Sciatic nerve (tissue), 2 donors: Measurements from ENCODE around the gene ITGB8. TPM values are rescaled to one million over a fixed set of nuclear protein-coding genes. Genes with fewer than 3 reads are reported as not detected.

ENCODE experiments used
- ATAC-seq: fragments of 200-7000 bp; cut with Tn5 transposase; one replicate; pipeline ENCODE4 v1.9.1; 2020; ENCODE audit warnings: mild to moderate bottlenecking, moderate library complexity
- DNase-seq: peaks from one replicate; pipeline ENCODE4 v3.0.0-alpha.2; 2020; ENCODE audit warnings: low spot score
- intact Hi-C: fragments of 100-400 bp; cut with DNase I; formaldehyde crosslinking; loops from one replicate; pipeline ENCODE4 v1.14.2; 2022
- total RNA-seq: library from RNA; stranded (reverse); fragmentation: NEBNext Ultra II Directional; extraction: Animal tissue kit (Norgen Biotek cat#: 25700); gene quantifications from one replicate; pipeline ENCODE4 v1.2.1, GENCODE V29; 2021
- donor health status: DM: no; HTN: no; CAD: no.
- donor health status: DM: no; HTN: no; CAD: no.

Gene ITGB8
- total RNA-seq, 1 donor from 2014 or later = 207 TPM

- intact Hi-C loops = no loop called here
- no peak for DNase-seq
- ATAC-seq = no peak
Measured at GRCh38 chr7:20402747-20403230, 72.1 kb downstream of the ITGB8 start.

- intact Hi-C loops = no loop called here
- peak; percentile 72 for DNase-seq
- ATAC-seq = peak; percentile 84
Measured at GRCh38 chr7:20403331-20403730, 72.6 kb downstream of the ITGB8 start.

GRCh38 chr7:20404320-20404719 lies 73.6 kb downstream of the ITGB8 start:
- ATAC-seq (no peak), DNase-seq (no peak)
- intact Hi-C loops = no loop called here

- intact Hi-C loops = no loop called here
- ATAC-seq (peak; percentile 80), DNase-seq (peak; percentile 75)
Measured at GRCh38 chr7:20407585-20408466, 77.1 kb downstream of the ITGB8 start.

GRCh38 chr7:20408467-20408826 lies 77.7 kb downstream of the ITGB8 start:
- ATAC-seq (peak; percentile 83), DNase-seq (no peak)
- intact Hi-C loops = no loop called here

GRCh38 chr7:20409961-20410360 lies 79.3 kb downstream of the ITGB8 start:
- intact Hi-C loops = no loop called here
- no peak for ATAC-seq
- DNase-seq = no peak

- intact Hi-C loops = no loop called here
- no peak for DNase-seq
- ATAC-seq = no peak
Measured at GRCh38 chr7:20411372-20411771, 80.7 kb downstream of the ITGB8 start.

- DNase-seq (no peak), ATAC-seq (no peak)
- intact Hi-C loops = no loop called here
Measured at GRCh38 chr7:20412032-20412431, 81.3 kb downstream of the ITGB8 start.

GRCh38 chr7:20417260-20417659 lies 86.6 kb downstream of the ITGB8 start:
- DNase-seq (no peak), ATAC-seq (peak; percentile 68)
- intact Hi-C loops = no loop called here

- DNase-seq (no peak), ATAC-seq (no peak)
- intact Hi-C loops = no loop called here
Measured at GRCh38 chr7:20417675-20418382, 87.1 kb downstream of the ITGB8 start.

GRCh38 chr7:20424500-20424899 lies 93.8 kb downstream of the ITGB8 start:
- DNase-seq (no peak), ATAC-seq (no peak)
- intact Hi-C loops = no loop called here

- ATAC-seq = no peak
Measured at GRCh38 chr7:20430664-20431063, 100.0 kb downstream of the ITGB8 start.

GRCh38 chr7:20431146-20431545 lies 100.4 kb downstream of the ITGB8 start:
- no peak for DNase-seq
- intact Hi-C loops = no loop called here
- ATAC-seq = no peak

More at GRCh38 chr7:20430664-20431063, 100.0 kb downstream of the ITGB8 start:
- DNase-seq = no peak
- intact Hi-C loops = no loop called here

GRCh38 chr7:20432071-20432470 lies 101.4 kb downstream of the ITGB8 start:
- ATAC-seq (no peak), DNase-seq (no peak)
- intact Hi-C loops = no loop called here

GRCh38 chr7:20435305-20435704 lies 104.6 kb downstream of the ITGB8 start:
- intact Hi-C loops = no loop called here
- DNase-seq = peak; percentile 79
- peak; percentile 92 for ATAC-seq

- intact Hi-C loops = no loop called here
- no peak for ATAC-seq
Measured at GRCh38 chr7:20438248-20438647, 107.5 kb downstream of the ITGB8 start.

GRCh38 chr7:20438694-20439376 lies 108.1 kb downstream of the ITGB8 start:
- intact Hi-C loops = no loop called here
- ATAC-seq = no peak
- no peak for DNase-seq

More at GRCh38 chr7:20438248-20438647, 107.5 kb downstream of the ITGB8 start:
- no peak for DNase-seq

- ATAC-seq (no peak), DNase-seq (no peak)
- intact Hi-C loops = no loop called here
Measured at GRCh38 chr7:20439416-20440185, 108.9 kb downstream of the ITGB8 start.
